HL-60 (cell line): ENCODE measurements around the gene FALEC.
A peak's percentile ranks its signal among the peaks of the same experiment; 100 is the strongest.

Source experiments
- GABPA ChIP-seq: IDR thresholded peaks from 2 replicates; pipeline ENCODE4 v1.6.1; 2012; ENCODE audit warnings: low read depth
- POLR2AphosphoS5 ChIP-seq: IDR thresholded peaks from 2 replicates; pipeline ENCODE4 v1.6.1; 2012; ENCODE audit warnings: low read depth
- TF ChIP-seq, protein P1 (sequence below): IDR thresholded peaks from one replicate; pipeline ENCODE4 v1.5.1; 2011; ENCODE audit warnings: low read length, control low read depth, inconsistent platforms; ENCODE audit not compliant: insufficient read depth

DNA sequence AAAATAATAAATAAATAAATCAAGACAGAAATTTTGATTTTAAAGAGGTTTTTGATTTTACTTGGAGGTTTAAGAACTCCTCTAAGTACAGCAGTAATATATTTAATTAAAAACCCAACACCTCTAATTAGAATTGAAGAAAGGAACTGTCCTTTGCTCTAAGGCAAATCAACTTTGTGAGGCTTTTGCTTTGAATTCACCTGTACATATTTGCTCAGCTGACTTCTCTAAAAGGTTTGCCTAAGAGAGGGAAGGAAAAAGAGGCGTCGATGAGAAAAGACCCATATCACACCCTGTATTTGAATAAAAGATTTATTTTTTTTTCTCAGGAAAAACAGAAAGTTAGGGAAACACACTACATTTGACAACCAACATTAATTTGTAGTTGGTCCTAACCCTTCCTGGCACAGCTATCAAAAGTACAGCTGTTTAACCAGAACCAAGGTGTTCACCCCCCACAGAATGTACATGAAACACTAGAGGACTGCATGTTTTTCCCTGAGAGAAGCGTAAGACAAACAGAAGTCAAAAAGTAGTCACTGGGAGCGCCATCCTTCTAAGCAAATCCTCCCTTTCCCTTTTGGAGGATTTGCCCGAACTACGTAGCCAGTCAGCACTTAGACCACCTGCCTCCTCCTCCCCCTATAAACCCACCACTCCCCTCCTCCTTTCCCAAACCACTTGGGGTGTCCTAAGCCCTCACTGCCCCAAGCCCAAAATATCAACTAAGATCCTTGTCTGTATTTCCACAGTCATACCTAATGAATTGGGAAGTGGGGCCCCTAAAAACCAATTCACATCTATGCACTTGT, 58.9 kb downstream of the FALEC start:
- TF ChIP-seq, protein P1, sequence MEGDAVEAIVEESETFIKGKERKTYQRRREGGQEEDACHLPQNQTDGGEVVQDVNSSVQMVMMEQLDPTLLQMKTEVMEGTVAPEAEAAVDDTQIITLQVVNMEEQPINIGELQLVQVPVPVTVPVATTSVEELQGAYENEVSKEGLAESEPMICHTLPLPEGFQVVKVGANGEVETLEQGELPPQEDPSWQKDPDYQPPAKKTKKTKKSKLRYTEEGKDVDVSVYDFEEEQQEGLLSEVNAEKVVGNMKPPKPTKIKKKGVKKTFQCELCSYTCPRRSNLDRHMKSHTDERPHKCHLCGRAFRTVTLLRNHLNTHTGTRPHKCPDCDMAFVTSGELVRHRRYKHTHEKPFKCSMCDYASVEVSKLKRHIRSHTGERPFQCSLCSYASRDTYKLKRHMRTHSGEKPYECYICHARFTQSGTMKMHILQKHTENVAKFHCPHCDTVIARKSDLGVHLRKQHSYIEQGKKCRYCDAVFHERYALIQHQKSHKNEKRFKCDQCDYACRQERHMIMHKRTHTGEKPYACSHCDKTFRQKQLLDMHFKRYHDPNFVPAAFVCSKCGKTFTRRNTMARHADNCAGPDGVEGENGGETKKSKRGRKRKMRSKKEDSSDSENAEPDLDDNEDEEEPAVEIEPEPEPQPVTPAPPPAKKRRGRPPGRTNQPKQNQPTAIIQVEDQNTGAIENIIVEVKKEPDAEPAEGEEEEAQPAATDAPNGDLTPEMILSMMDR, result no peak
- TF ChIP-seq POLR2AphosphoS5 (peak; percentile 36; the same call in 1 of the 2 replicates), GABPA (no peak)
